Stimulated activated CD8-positive, alpha-beta memory T cell treated with anti-CD3 and anti-CD28 coated beads, Interleukin-2, amount 100 ng/mL, for 48 hours (primary cell): ENCODE results near the gene MAP3K20.
"Not testable (repeated sequence)": the region's sequence is repeated elsewhere in the genome, so short reads cannot be mapped to it uniquely, and the experiment has no call there.

Experiments used
- DNase-seq, 2 donors: peaks; one replicate each; pipeline ENCODE4 v3.0.0-alpha.2; 2020; ENCODE audit warnings: low read depth in 2 of 2

The MAP3K20 gene

GRCh38 chr2:173160618-173161017 lies 85.0 kb downstream of the MAP3K20 start:
- DNase-seq = no peak

GRCh38 chr2:173161040-173161439 lies 85.4 kb downstream of the MAP3K20 start:
- DNase-seq = no peak

GRCh38 chr2:173161507-173161906 lies 85.9 kb downstream of the MAP3K20 start:
- DNase-seq = no peak

- DNase-seq = not testable (repeated sequence)
These were observed 87.7 kb downstream of the MAP3K20 start for GRCh38 chr2:173163357-173163756.

- no peak for DNase-seq
These were observed 88.8 kb downstream of the MAP3K20 start for GRCh38 chr2:173164396-173164795.

GRCh38 chr2:173165443-173166238 lies 90.0 kb downstream of the MAP3K20 start:
- DNase-seq = no peak

GRCh38 chr2:173171321-173171720 lies 95.7 kb downstream of the MAP3K20 start:
- no peak for DNase-seq

GRCh38 chr2:173171924-173172643 lies 96.4 kb downstream of the MAP3K20 start:
- DNase-seq = no peak

GRCh38 chr2:173174339-173174738 lies 98.7 kb downstream of the MAP3K20 start:
- DNase-seq = not testable (repeated sequence)

GRCh38 chr2:173175222-173175621 lies 99.6 kb downstream of the MAP3K20 start:
- DNase-seq = no peak

- DNase-seq = no peak
These were observed 106.3 kb downstream of the MAP3K20 start for GRCh38 chr2:173181982-173182381.

GRCh38 chr2:173184031-173185004 lies 108.7 kb downstream of the MAP3K20 start:
- DNase-seq = no peak

GRCh38 chr2:173185437-173185836 lies 109.8 kb downstream of the MAP3K20 start:
- no peak for DNase-seq

GRCh38 chr2:173187941-173188788 lies 112.5 kb downstream of the MAP3K20 start:
- DNase-seq = no peak

- no peak for DNase-seq
These were observed 116.0 kb downstream of the MAP3K20 start for GRCh38 chr2:173191601-173192000.

GRCh38 chr2:173192071-173192470 lies 116.4 kb downstream of the MAP3K20 start:
- no peak for DNase-seq

- no peak for DNase-seq
These were observed 118.3 kb downstream of the MAP3K20 start for GRCh38 chr2:173193925-173194324.

- no peak for DNase-seq
These were observed 119.5 kb downstream of the MAP3K20 start for GRCh38 chr2:173195100-173195499.

- DNase-seq = no peak
These were observed 120.4 kb downstream of the MAP3K20 start for GRCh38 chr2:173196080-173196479.

GRCh38 chr2:173196638-173197037 lies 121.0 kb downstream of the MAP3K20 start:
- no peak for DNase-seq

- DNase-seq = no peak
These were observed 122.7 kb downstream of the MAP3K20 start for GRCh38 chr2:173198327-173198726.
